Caco-2 (cell line): ENCODE results near the gene SAMD4A. TPM values are rescaled to one million over a fixed set of nuclear protein-coding genes. Genes with fewer than 3 reads are reported as not detected.

Source experiments
- BruUV-seq: library from RNA; stranded (reverse); fragments of 400-500 nt; replicated peaks from 2 replicates; lab custom pipeline; 2021; lab: Mats Ljungman, UMichigan
- CTCF ChIA-PET: fragments of 300-600 bp; sonication (Branson Sonifier 250); formaldehyde crosslinking; loops from one replicate; lab custom pipeline; 2022; ENCODE audit warnings: antibody characterized with exemption; lab: Charles Lee
- POLR2A ChIA-PET: fragments of 300-600 bp; sonication (Branson Sonifier 250); formaldehyde crosslinking; loops from one replicate; lab custom pipeline; 2022; ENCODE audit warnings: antibody characterized with exemption; lab: Charles Lee
- DNase-seq, 2 experiments: peaks; one replicate each; pipeline versions ENCODE4 v3.0.0 to v3.0.0-alpha.2; 2020 to 2022
- H3K27me3 ChIP-seq: replicated peaks from 2 replicates; pipeline ENCODE4 v1.6.0; 2011; ENCODE audit warnings: low read length; ENCODE audit not compliant: control insufficient read depth, insufficient read depth
- H3K36me3 ChIP-seq: 2 replicates; pipeline ENCODE4 v1.5.1; 2011; ENCODE audit warnings: low read length; ENCODE audit not compliant: control insufficient read depth, insufficient read depth
- H3K4me1 ChIP-seq: fragments of 250-450 bp; sonication (Bioruptor Pico); 2 replicates; pipeline ENCODE4 v1.5.1; 2020; ENCODE audit warnings: mild to moderate bottlenecking
- H3K4me3 ChIP-seq: 2 replicates; pipeline ENCODE4 v1.5.1; 2011; ENCODE audit warnings: low read depth, mild to moderate bottlenecking, control low read depth, low read length
- H3K9me3 ChIP-seq: fragments of 250-450 bp; sonication (Bioruptor Pico); 2 replicates; pipeline ENCODE4 v1.5.1; 2020; ENCODE audit warnings: mild to moderate bottlenecking, moderate library complexity
- H3K27ac Mint-ChIP-seq: one replicate; pipeline ENCODE4 v1.8.0; 2022; ENCODE audit warnings: mixed read lengths; ENCODE audit not compliant: unreplicated experiment
- H3K27me3 Mint-ChIP-seq: one replicate; pipeline ENCODE4 v1.8.0; 2022; ENCODE audit warnings: mixed read lengths; ENCODE audit not compliant: insufficient read depth, unreplicated experiment
- H3K36me3 Mint-ChIP-seq: one replicate; pipeline ENCODE4 v1.8.0; 2022; ENCODE audit warnings: mild to moderate bottlenecking, mixed read lengths; ENCODE audit not compliant: insufficient read depth, unreplicated experiment
- H3K4me1 Mint-ChIP-seq: one replicate; pipeline ENCODE4 v1.8.0; 2022; ENCODE audit warnings: low read depth, mixed read lengths; ENCODE audit not compliant: unreplicated experiment
- H3K4me3 Mint-ChIP-seq: one replicate; pipeline ENCODE4 v1.8.0; 2022; ENCODE audit warnings: mild to moderate bottlenecking, moderate library complexity, mixed read lengths; ENCODE audit not compliant: unreplicated experiment
- H3K9me3 Mint-ChIP-seq: one replicate; pipeline ENCODE4 v1.8.0; 2022; ENCODE audit warnings: mixed read lengths; ENCODE audit not compliant: unreplicated experiment
- CTCF ChIP-seq, 2 experiments: fragments of 200-600 bp in 1 of 2; IDR thresholded peaks; 1 replicate in 1 of 2; 2 replicates in 1 of 2; pipeline versions ENCODE4 v1.5.1 to v1.8.0; 2011 to 2022; ENCODE audit warnings: antibody characterized with exemption in 1 of 2, control low read depth in 1 of 2, inconsistent platforms in 1 of 2, low read depth in 1 of 2, low read length in 1 of 2, mild to moderate bottlenecking in 1 of 2, moderate library complexity in 1 of 2; ENCODE audit not compliant: insufficient read depth in 1 of 2, severe bottlenecking in 1 of 2, unreplicated experiment in 1 of 2
- intact Hi-C: fragments of 100-400 bp; cut with micrococcal nuclease; formaldehyde crosslinking; loops from one replicate; pipeline ENCODE4 v1.10.0; 2022; ENCODE audit not compliant: unreplicated experiment
- total RNA-seq: library from RNA; stranded (reverse); gene quantifications from 2 replicates; pipeline ENCODE4 v1.2.3, GENCODE V29; 2022

SAMD4A gene
- total RNA-seq, 1 experiment from 2014 or later, result 60.8 TPM

- Histone ChIP-seq H3K9me3 (no peaks in the 10 kb centered on the region), H3K4me1 (no peaks in the 10 kb centered on the region), H3K27me3 (no peaks in the 10 kb centered on the region), H3K36me3 (no peaks in the 10 kb centered on the region), H3K4me3 (no peak overlapping the region)
- no peaks in the 10 kb centered on the region for H3K9me3 Mint-ChIP-seq
- intact Hi-C loops, result no loop called here
- DNase-seq, result no peak
- ChIA-PET CTCF (no interaction called here), POLR2A (no interaction called here)
- BruUV-seq, result no TSS peak
- no peak for TF ChIP-seq CTCF (IDR thresholded peaks at IDR 0.05; ENCODE audit: insufficient read depth in 1 of 2, low read depth in 1 of 2, low read length in 1 of 2, severe bottlenecking in 1 of 2, unreplicated experiment in 1 of 2)
- no peak overlapping the region for H3K27ac Mint-ChIP-seq
- no peaks in the 10 kb centered on the region for H3K27me3 Mint-ChIP-seq
- H3K4me3 Mint-ChIP-seq, result no peak overlapping the region
- no peaks in the 10 kb centered on the region for H3K4me1 Mint-ChIP-seq
- no peaks in the 10 kb centered on the region for H3K36me3 Mint-ChIP-seq
Measured at GRCh38 chr14:54529811-54530210, 37.1 kb upstream of the SAMD4A start.

- Histone ChIP-seq H3K27me3 (no peaks in the 10 kb centered on the region), H3K36me3 (no peaks in the 10 kb centered on the region), H3K4me3 (no peak overlapping the region), H3K4me1 (peaks cover under 1% of the 10 kb centered on the region; the same call in 1 of the 2 replicates), H3K9me3 (no peaks in the 10 kb centered on the region; the same call in 1 of the 2 replicates)
- Mint-ChIP-seq H3K4me1 (no peaks in the 10 kb centered on the region), H3K9me3 (no peaks in the 10 kb centered on the region), H3K27me3 (no peaks in the 10 kb centered on the region), H3K36me3 (no peaks in the 10 kb centered on the region), H3K27ac (no peak overlapping the region), H3K4me3 (no peak overlapping the region)
- no peak for TF ChIP-seq CTCF (IDR thresholded peaks at IDR 0.05; ENCODE audit: insufficient read depth in 1 of 2, low read depth in 1 of 2, low read length in 1 of 2, severe bottlenecking in 1 of 2, unreplicated experiment in 1 of 2)
- no peak for DNase-seq
- intact Hi-C loops, result no loop called here
- POLR2A ChIA-PET, result no interaction called here
- BruUV-seq, result no TSS peak
- CTCF ChIA-PET, result no interaction called here
Measured at GRCh38 chr14:54532111-54533012, 34.6 kb upstream of the SAMD4A start.

- peaks cover 6% of the 10 kb centered on the region; the same call in 1 of the 2 replicates for H3K4me1 ChIP-seq
- ChIA-PET CTCF (no interaction called here), POLR2A (no interaction called here)
- TF ChIP-seq CTCF (IDR thresholded peaks at IDR 0.05; ENCODE audit: insufficient read depth in 1 of 2, low read depth in 1 of 2, low read length in 1 of 2, severe bottlenecking in 1 of 2, unreplicated experiment in 1 of 2), result no peak
- DNase-seq, result no peak
- H3K9me3 ChIP-seq, result no peaks in the 10 kb centered on the region; the same call in 1 of the 2 replicates
- H3K9me3 Mint-ChIP-seq, result no peaks in the 10 kb centered on the region
- H3K4me3 ChIP-seq, result no peak overlapping the region
- no peaks in the 10 kb centered on the region for H3K36me3 Mint-ChIP-seq
- no peaks in the 10 kb centered on the region for H3K27me3 Mint-ChIP-seq
- no peaks in the 10 kb centered on the region for H3K36me3 ChIP-seq
- intact Hi-C loops, result no loop called here
- no peaks in the 10 kb centered on the region for H3K27me3 ChIP-seq
- H3K4me1 Mint-ChIP-seq, result no peaks in the 10 kb centered on the region
- H3K4me3 Mint-ChIP-seq, result no peak overlapping the region
- no peak overlapping the region for H3K27ac Mint-ChIP-seq
- BruUV-seq, result no TSS peak
Measured at GRCh38 chr14:54533100-54533499, 33.8 kb upstream of the SAMD4A start.
